Skin of body (tissue), 2 donors: ENCODE data around the gene RNF41. TPM values are rescaled to one million over a fixed set of nuclear protein-coding genes. Genes with fewer than 3 reads are reported as not detected.

Source experiments
- DNase-seq: peaks from one replicate; lab custom pipeline; 2025; lab: John Stamatoyannopoulos, UW
- total RNA-seq: library from RNA; depleted of rRNA; stranded (reverse); fragments of >200 nt; gene quantifications from one replicate; pipeline ENCODE4 v1.2.3, GENCODE V29; 2014

The RNF41 gene
- total RNA-seq, 1 donor from 2014 or later: 36.2 TPM

DNA sequence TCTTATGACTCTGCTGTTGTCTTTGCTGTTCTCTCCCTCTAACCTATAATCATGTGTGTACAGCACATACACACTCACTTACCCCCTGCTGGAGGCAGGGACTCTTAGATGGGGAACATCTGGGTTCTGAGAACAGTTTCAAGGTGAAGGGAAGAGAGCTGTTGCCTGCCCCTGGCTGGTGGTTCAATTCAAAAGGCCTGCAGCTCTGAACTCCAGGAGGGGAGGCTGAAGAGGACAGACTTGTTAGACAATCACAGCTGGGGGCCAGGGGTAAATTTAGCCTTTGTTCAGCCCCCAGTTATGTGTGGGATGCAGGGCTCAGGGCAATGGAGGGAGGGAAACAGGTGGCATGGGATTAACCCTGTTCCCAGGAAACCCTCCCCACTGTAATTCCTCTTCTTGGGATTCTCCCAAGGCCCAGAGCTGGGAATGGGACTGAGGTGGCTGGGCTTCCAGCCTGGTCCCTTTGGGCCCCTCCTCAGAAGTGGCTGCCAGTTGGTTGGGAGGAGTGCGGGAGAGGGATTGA, 67.4 kb downstream of the RNF41 start:
- no peak for DNase-seq

DNA sequence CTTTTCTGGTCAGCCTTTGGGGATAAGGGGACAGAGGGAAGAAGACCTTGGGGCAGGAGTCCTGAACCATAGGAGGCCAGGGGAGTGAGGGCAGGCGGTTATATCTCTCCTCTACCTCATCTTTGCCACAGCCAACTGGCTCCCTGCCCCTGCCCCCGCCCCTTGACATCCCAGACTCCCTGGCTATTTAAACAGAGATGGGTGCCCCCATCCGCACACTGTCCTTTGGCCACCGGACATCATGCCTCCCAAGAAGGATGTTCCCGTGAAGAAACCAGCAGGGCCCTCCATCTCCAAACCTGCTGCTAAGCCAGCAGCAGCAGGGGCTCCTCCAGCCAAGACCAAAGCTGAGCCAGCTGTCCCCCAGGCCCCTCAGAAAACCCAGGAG, 68.0 kb downstream of the RNF41 start:
- DNase-seq: no peak

- no peak for DNase-seq
These were observed 68.7 kb downstream of the RNF41 start for GRCh38 chr12:56152756-56153677.

Other genes with a start within 250 kb of the RNF41 start
- 51.4 TPM for gene RAB5B, start 247.8 kb downstream of the RNF41 start, total RNA-seq
- gene SUOX, start 224.6 kb downstream of the RNF41 start, total RNA-seq: 6.8 TPM
- gene IKZF4, start 200.9 kb downstream of the RNF41 start, total RNA-seq: 2.0 TPM
- 200 TPM for gene RPS26, start 180.0 kb downstream of the RNF41 start, total RNA-seq
- 69.5 TPM for gene ERBB3, start 141.8 kb downstream of the RNF41 start, total RNA-seq
- gene PA2G4, start 117.4 kb downstream of the RNF41 start, total RNA-seq: 88.2 TPM
- gene RPL41, start 105.3 kb downstream of the RNF41 start, total RNA-seq: 2,112 TPM
- gene ZC3H10, start 103.7 kb downstream of the RNF41 start, total RNA-seq: 3.0 TPM
- gene ESYT1, start 93.7 kb downstream of the RNF41 start, total RNA-seq: 71.6 TPM
- gene MYL6B, start 69.3 kb downstream of the RNF41 start, total RNA-seq: 78.8 TPM
- gene MYL6, start 63.6 kb downstream of the RNF41 start, total RNA-seq: 1,018 TPM
- 58.4 TPM for gene SMARCC2, start 32.4 kb downstream of the RNF41 start, total RNA-seq
- 7.5 TPM for gene NABP2, start 2.4 kb upstream of the RNF41 start, total RNA-seq
- not detected for gene SLC39A5, start 8.1 kb upstream of the RNF41 start, total RNA-seq
- gene ANKRD52, start 36.5 kb upstream of the RNF41 start, total RNA-seq: 11.0 TPM
- 7.1 TPM for gene COQ10A, start 45.0 kb upstream of the RNF41 start, total RNA-seq
- 118 TPM for gene CS, start 78.4 kb upstream of the RNF41 start, total RNA-seq
- 30.4 TPM for gene CNPY2, start 94.1 kb upstream of the RNF41 start, total RNA-seq
- gene PAN2, start 112.1 kb upstream of the RNF41 start, total RNA-seq: 43.7 TPM
- 0.20 TPM for gene IL23A, start 117.0 kb upstream of the RNF41 start, total RNA-seq
- 125 TPM for gene STAT2, start 138.2 kb upstream of the RNF41 start, total RNA-seq
- not detected for gene APOF, start 140.9 kb upstream of the RNF41 start, total RNA-seq
- 9.4 TPM for gene TIMELESS, start 227.5 kb upstream of the RNF41 start, total RNA-seq
- gene MIP, start 232.7 kb upstream of the RNF41 start, total RNA-seq: not detected
- gene SPRYD4, start 246.7 kb upstream of the RNF41 start, total RNA-seq: 1.4 TPM